Measurements from ENCODE around the gene C18orf32.
"Not testable (repeated sequence)": the region's sequence is repeated elsewhere in the genome, so short reads cannot be mapped to it uniquely, and the experiment has no call there.

The C18orf32 gene

GRCh38 chr18:49503931-49504330 is 16.9 kb upstream of the C18orf32 start:
- DNase-seq, result no peak

GRCh38 chr18:49500201-49500921 is 13.3 kb upstream of the C18orf32 start:
- DNase-seq, result no peak

GRCh38 chr18:49499046-49499637 is 12.1 kb upstream of the C18orf32 start:
- DNase-seq, result no peak

- no peak for DNase-seq
Measured at GRCh38 chr18:49495480-49495879, 8.4 kb upstream of the C18orf32 start.

GRCh38 chr18:49495076-49495475 is 8.0 kb upstream of the C18orf32 start:
- no peak for DNase-seq

- no peak for DNase-seq
Measured at GRCh38 chr18:49494660-49495059, 7.6 kb upstream of the C18orf32 start.

GRCh38 chr18:49492694-49493033 is 5.6 kb upstream of the C18orf32 start:
- no peak for DNase-seq

GRCh38 chr18:49491857-49492693 is 5.0 kb upstream of the C18orf32 start, which contains the start of gene RPL17:
RPL17 (minus strand) TSS chr18:49492465.
- peak; percentile 9 to 94 (median 79) for DNase-seq

- no peak for DNase-seq
Measured at GRCh38 chr18:49491534-49491856, 4.5 kb upstream of the C18orf32 start.

- DNase-seq, result no peak
Measured at GRCh38 chr18:49490246-49490762, 3.3 kb upstream of the C18orf32 start.

GRCh38 chr18:49487711-49488310 is 777 bp upstream of the C18orf32 start:
- no peak for DNase-seq

- DNase-seq, result no peak
Measured at GRCh38 chr18:49486606-49486952, 455 bp downstream of the C18orf32 start.

- no peak for DNase-seq
Measured at GRCh38 chr18:49486134-49486533, 900 bp downstream of the C18orf32 start.

GRCh38 chr18:49483198-49483597 is 3.8 kb downstream of the C18orf32 start:
- DNase-seq, result no peak

GRCh38 chr18:49481907-49482306 is 5.1 kb downstream of the C18orf32 start:
- DNase-seq, result no peak

GRCh38 chr18:49481317-49481716 is 5.7 kb downstream of the C18orf32 start:
- DNase-seq, result no peak

- DNase-seq, result no peak
Measured at GRCh38 chr18:49479381-49480137, 7.5 kb downstream of the C18orf32 start.

GRCh38 chr18:49476664-49477411 is 10.2 kb downstream of the C18orf32 start:
- no peak for DNase-seq

- not testable (repeated sequence) for DNase-seq
Measured at GRCh38 chr18:49474935-49475334, 12.1 kb downstream of the C18orf32 start.

GRCh38 chr18:49473721-49474120 is 13.3 kb downstream of the C18orf32 start:
- DNase-seq, result no peak
